GM12801 (cell line): ENCODE data around the gene FANCC.

Source experiments
- CTCF ChIP-seq: IDR thresholded peaks from one replicate; pipeline ENCODE4 v1.5.1; 2011; ENCODE audit warnings: control low read depth; ENCODE audit not compliant: insufficient read length; ENCODE audit errors: extremely low read depth

FANCC gene

GRCh38 chr9:95062596-95063065 is 254.9 kb downstream of the FANCC start:
- no peak for TF ChIP-seq CTCF

GRCh38 chr9:95061916-95062595 is 255.5 kb downstream of the FANCC start:
- no peak for TF ChIP-seq CTCF

- TF ChIP-seq CTCF, result no peak
Measured at GRCh38 chr9:95060916-95061315, 256.6 kb downstream of the FANCC start.

GRCh38 chr9:95060234-95060633 is 257.3 kb downstream of the FANCC start:
- TF ChIP-seq CTCF, result no peak

GRCh38 chr9:95058795-95059386 is 258.6 kb downstream of the FANCC start:
- no peak for TF ChIP-seq CTCF

GRCh38 chr9:95058121-95058785 is 259.3 kb downstream of the FANCC start:
- TF ChIP-seq CTCF, result no peak

GRCh38 chr9:95057101-95057500 is 260.4 kb downstream of the FANCC start:
- TF ChIP-seq CTCF, result no peak
